Raji (cell line): Measurements from ENCODE around the gene VASN.

Experiments
- POLR2A ChIP-seq: IDR thresholded peaks from 2 replicates; pipeline ENCODE4 v1.6.1; 2011; ENCODE audit warnings: low read depth, low read length, control low read depth; ENCODE audit not compliant: insufficient read depth

VASN gene

DNA sequence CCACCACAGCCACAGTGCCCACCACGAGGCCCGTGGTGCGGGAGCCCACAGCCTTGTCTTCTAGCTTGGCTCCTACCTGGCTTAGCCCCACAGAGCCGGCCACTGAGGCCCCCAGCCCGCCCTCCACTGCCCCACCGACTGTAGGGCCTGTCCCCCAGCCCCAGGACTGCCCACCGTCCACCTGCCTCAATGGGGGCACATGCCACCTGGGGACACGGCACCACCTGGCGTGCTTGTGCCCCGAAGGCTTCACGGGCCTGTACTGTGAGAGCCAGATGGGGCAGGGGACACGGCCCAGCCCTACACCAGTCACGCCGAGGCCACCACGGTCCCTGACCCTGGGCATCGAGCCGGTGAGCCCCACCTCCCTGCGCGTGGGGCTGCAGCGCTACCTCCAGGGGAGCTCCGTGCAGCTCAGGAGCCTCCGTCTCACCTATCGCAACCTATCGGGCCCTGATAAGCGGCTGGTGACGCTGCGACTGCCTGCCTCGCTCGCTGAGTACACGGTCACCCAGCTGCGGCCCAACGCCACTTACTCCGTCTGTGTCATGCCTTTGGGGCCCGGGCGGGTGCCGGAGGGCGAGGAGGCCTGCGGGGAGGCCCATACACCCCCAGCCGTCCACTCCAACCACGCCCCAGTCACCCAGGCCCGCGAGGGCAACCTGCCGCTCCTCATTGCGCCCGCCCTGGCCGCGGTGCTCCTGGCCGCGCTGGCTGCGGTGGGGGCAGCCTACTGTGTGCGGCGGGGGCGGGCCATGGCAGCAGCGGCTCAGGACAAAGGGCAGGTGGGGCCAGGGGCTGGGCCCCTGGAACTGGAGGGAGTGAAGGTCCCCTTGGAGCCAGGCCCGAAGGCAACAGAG is 10.5 kb downstream of the VASN start:
- TF ChIP-seq POLR2A = no peak

- no peak for TF ChIP-seq POLR2A
Measured at GRCh38 chr16:4382795-4383357, 11.2 kb downstream of the VASN start.

- no peak for TF ChIP-seq POLR2A
Measured at GRCh38 chr16:4383591-4384444, 12.2 kb downstream of the VASN start.

- TF ChIP-seq POLR2A = no peak
Measured at GRCh38 chr16:4384509-4384942, 12.9 kb downstream of the VASN start.

DNA sequence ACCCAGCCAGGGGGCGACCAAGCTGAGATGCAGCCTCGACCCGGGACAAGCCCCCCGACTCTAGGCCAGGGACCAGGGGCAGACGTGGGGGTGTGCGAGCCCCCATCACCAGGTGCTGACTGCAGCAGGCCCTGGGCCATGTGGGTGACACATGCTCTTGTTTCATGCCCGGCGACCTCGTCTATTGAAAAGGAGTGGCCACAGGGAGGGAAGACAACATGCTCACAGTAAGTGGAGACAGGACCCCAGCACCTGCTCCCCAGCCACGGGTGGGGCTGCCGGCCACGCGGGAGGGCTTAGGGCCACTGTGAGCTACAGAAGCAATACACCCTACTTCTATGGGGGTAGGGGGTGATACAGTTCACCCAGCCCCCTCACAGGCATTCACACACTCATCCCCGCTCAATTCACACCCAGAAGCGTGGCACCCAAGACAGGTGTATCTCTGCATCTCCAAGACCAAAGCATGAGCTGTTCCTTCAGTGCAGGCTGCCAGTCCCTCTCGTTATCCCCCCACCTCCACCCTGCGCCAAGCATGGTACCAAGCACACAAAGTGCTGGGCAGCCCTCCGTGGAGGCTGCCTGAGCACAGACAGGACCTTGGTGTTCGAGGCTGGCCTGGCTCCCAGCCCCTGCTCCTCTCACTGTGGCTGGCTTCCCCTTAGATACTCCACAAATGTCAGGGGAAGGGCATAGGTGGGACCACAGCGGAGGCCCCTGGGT is 13.6 kb downstream of the VASN start:
- TF ChIP-seq POLR2A = no peak

GRCh38 chr16:4385789-4386450 is 14.3 kb downstream of the VASN start:
- no peak for TF ChIP-seq POLR2A

DNA sequence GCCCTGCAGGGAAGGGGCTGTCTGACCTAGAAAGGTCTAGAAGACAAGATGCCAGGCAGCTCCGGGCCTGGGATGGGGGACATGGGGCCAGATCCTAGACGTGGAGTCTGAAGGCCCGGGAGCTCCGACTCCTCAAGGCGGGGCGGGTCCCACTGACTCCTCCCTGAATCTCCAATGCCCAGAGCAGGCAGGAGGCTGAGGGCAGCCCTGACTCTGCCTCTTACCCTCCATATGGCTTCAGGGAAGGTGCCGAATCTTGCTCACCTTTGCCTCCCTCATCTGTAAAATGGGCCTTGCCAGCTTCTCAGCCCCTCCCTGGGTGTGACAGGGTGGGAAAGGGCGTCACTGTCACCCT is 14.8 kb downstream of the VASN start:
- no peak for TF ChIP-seq POLR2A

DNA sequence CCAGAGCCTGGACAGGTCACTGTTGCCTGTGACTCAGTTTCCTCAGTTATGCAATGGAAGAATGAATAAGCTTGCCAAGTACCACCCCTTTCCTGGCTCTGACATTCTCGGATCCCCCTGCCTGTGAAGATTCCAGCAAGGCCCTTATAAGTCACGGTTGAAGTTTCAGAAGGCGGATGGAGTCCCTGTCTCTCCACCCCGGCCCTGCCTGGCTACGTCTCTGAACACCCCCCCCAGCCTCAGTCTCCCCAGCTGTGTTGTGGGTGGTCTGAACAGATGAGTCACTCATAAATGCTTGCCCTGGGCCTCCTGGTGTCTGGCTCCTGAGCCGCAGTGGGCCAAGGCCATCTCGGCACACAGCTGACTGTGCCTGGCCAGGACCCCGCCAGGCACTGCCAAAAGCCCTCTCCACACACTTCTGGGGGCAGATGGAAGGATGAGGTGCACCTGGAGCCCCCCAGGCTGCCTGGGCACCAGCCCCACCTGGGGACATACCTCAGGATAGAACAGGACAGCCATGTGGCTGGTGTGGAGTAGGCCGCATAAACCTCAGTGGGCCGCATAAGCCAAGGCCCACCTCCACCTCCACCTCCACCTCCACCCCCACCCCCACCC is 15.4 kb downstream of the VASN start:
- no peak for TF ChIP-seq POLR2A

DNA sequence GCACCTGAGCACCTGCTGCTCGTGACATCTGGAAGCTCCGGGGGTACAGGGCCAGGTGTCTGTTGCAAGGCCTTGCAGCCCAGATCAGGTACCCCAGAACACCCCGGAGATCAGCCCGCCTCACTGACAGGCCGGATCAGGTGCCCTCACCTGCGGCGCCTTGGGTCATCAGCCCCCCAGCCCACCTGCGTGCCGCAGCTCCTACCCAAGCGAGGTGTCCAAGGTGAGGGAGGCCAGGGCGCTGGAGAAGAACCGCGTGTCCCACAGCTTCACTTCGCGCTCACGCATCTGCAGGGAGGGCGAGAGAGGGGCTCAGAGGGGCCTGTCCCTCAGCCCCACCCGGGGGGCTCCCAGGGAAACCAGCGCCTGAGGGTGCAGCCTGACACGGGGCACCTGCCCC is 16.1 kb downstream of the VASN start:
- TF ChIP-seq POLR2A = no peak

- no peak for TF ChIP-seq POLR2A
Measured at GRCh38 chr16:4388271-4389021, 16.8 kb downstream of the VASN start.

GRCh38 chr16:4389051-4389955 is 17.7 kb downstream of the VASN start:
- no peak for TF ChIP-seq POLR2A
